Endometrial microvascular endothelial cells (primary cell): ENCODE results near the gene GPALPP1. TPM values are rescaled to one million over a fixed set of nuclear protein-coding genes. Genes with fewer than 3 reads are reported as not detected.
"Not testable (repeated sequence)": the region's sequence is repeated elsewhere in the genome, so short reads cannot be mapped to it uniquely, and the experiment has no call there.

Experiments
- in situ Hi-C: cut with HindIII; loops from 2 replicates; pipeline ENCODE4 v1.10.0; 2017; ENCODE audit warnings: low sequenced_read_pairs, low pct_unique_long_range_greater_than_20kb; ENCODE audit errors: inconsistent ontology term
- total RNA-seq: library from RNA; depleted of rRNA; stranded (reverse); fragments of >200 nt; gene quantifications from one replicate; pipeline ENCODE4 v1.2.3, GENCODE V29; 2015; ENCODE audit errors: inconsistent ontology term

The GPALPP1 gene
- total RNA-seq, 1 donor from 2014 or later = 19.8 TPM

DNA sequence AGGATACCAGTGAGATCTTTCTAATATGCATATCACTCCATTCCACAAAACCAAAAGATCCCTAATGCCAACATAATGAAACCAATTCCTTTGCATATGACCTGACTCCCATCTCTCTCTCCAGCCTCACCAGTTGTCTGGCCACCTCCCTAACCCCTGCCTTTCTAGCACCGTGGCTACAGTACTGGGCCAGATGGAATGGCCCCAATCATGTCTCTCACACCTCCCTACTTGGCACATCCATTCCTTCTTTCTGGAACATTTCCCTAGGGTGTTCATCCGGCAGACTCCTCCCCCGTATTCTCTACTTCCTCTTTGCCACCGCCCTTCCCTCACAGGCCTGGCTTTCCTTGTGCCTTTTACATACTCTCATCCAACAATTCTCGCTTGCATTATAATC, 62.0 kb downstream of the GPALPP1 start:
- in situ Hi-C loops = no loop called here

DNA sequence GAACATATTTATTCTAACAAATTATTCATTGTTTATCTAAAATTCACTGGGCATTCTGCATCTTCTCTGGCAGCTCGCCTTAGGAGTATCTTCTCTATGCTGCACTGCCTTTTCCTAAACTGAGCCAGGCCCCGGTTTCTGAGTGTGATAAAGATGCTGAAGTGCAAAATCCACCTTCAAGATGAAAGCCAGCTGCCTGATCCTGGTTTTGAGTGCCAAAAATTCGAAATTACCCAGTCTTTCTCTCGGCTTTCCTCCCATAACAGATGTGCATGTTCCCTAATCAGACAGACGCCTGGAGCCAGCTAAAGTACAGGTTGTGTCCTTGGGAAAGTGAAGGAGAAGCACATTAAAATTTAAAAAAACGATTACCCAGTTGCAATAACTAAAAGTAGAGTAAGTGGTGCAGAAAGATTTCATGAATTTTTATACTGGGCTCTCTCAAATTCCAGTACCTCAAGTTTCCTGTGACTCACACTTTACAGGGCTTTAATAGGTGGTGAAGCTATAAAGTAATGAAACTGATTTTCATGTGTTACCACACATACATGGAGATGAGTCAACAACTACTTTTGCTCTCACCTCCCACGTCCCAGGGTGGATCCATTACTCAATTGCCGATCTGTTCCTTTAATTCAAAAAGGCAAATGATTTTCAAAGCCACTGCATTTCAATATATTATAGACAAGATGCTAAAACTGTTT, 66.0 kb downstream of the GPALPP1 start:
- in situ Hi-C loops = no loop called here

DNA sequence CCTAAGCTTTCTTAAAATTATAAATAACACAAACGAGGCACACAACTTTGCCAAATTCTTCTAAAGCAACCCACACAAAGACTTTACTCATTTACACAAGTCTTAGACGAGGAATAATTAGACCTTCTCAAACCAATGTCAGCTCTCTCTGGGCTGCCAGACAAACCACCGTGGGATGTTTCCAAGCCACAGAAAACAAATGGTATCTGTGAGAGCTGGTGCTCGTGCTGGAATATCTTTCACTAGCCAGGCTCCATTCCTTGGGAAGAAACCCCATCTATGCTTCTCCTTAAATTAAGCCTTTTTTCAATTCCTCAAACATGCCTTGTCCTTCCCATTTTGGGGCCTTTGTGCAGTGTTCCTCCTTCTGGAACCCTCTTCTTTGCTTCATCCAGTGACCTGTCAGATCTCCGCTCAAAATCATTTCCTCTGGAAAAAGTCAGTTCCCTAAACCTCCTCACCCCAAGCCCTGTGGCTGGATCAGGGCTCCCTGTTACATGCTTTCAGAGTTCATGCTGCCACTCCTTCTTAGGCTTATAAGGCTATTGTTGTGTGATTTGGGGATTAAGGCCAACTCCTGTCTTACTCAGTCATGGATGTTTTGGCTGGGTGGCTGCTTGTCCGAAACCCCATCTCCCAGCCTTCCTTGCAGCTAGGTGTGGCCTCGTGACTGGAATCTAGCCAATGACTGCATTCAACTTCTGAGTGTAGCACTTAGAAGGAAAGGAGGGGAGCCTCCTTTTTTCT, 66.7 kb downstream of the GPALPP1 start:
- in situ Hi-C loops = no loop called here

DNA sequence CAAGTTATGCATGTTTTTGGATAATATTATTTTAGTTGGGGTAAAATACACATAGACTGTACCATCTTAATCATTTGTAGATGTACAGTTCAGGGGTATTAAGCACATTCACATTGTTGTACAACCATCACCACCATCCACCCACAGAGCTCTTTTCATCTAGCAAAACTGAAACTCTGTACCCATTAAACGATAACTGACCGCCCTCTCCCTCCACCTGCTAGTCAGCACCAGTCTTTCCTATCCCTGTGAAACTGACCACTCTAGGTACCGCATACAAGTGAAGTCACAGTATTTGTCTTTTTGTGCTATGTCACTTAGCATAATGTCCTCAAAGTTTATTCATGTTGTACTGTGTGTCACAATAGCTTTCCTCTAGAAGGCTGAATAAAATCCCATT, 70.7 kb downstream of the GPALPP1 start:
- in situ Hi-C loops = no loop called here

DNA sequence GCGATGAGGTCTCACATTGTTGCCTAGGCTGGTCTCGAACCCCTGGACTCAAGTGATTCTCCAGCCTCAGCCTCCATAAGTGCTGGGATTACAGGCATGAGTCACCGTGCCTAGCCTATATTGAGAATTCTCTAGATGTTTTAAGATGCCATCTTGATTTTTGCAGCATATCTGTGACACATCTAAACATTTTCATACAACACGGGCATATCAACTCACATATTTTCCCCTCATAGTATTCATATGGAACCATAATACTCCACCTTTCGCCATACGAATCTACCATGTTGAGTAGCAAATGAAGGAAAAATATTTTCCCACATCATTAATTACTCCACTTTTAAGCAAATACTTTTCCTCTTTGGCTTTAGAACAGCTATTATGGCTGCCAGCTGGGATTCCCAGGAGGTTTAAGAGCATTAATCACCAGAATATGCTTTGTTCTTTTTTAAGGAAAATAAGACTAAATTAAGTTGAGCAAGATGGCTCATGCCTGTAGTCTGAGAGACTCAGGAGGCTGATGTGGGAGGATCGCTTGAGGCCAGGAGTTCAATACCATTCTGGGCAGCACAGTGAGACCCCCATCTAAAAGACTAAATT, 74.0 kb downstream of the GPALPP1 start:
- in situ Hi-C loops = no loop called here

DNA sequence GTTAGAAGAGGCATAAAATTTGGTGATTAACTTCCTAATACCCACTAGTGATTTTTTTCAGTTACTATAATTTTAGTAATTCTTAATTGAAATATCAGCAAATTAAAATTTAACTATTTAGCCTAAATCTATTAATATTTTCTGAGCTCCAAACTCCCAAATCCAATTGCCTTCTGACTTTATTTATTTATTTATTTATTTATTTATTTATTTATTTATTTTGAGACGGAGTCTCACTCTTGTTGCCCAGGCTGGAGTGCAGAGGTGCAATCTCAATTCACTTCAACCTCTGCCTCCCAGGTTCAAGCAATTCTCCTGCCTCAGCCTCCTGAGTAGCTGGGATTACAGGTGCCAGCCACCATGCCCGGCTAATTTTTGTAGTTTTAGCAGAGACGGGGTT, 74.6 kb downstream of the GPALPP1 start:
- in situ Hi-C loops = not testable (repeated sequence)

DNA sequence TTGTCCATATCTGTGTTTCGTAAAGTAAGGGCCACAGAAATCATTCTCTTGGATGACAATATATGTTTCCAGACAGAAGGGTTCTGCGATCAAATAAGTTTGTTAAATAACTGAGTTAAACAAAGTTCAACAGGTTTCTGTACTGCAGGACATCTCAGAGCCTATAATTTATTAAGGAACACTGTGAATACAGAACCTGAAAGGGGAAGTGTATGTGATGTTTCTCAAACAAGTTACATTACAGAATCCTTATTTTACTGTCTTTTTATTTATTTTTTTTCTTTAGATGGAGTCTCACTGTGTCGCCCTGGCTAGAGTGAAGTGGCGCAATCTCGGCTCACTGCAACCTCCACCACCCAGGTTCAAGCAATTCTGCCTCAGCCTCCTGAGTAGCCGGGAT, 75.6 kb downstream of the GPALPP1 start:
- in situ Hi-C loops = no loop called here

DNA sequence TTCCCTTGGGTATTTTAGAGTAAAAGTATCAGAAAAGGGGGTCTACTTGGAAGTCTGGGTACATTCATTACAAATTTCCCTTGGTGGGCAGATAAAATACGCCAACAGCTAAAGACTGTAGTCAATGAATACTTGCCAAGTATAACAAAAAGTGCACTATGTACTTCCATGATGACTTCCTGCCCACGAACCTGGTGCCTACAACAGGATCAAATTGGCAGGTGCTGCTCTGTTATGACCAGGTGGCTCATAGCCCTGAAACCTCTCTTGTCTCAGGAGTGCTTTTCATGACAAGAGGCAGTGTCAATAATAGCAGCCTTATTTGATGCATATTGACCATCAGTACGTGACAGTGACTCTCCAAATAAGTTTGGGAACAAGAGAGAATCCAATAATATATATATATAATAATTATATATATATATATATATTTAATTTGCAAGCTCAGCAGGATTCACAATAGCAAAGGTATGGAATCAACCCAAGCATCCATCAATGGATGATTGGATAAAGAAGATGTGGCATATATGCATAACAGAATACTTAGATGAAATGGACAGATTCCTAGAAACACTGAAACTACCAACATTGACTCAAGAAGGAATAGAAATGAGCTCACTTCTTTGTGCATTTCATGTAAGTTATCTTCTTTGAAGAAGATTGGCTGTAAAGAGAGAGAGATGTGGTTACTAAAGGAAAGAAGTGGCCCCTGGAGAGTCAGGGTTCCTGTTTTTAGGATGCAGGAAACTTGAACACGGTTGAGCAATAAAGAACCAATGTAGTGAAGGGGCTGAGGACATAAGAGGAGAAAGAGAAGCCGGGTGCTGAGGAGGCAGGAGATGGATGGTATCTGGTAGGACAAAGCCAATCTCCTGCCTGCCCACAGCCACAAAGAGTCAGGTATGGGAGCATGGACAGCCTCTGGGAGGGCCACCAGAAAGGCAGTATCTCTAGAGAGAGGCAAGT, 79.0 kb downstream of the GPALPP1 start:
- in situ Hi-C loops = no loop called here

DNA sequence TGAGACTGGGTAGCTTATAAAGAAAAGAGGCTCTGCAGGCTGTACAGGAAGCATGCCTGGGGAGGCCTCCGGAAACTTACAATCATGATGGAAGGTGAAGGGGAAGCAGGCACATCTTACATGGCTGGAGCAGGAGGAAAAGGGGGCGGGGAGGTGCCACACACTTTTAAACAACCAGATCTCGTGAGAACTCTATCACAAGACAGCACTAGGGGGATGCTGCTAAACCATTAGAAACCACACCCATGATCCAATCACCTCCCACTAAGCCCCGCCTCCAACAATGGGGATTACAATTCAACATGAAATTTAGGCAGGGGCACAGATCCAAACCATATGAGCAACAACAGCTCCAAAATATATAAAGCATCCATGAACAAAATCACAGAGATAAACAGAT, 84.5 kb downstream of the GPALPP1 start:
- in situ Hi-C loops = no loop called here

DNA sequence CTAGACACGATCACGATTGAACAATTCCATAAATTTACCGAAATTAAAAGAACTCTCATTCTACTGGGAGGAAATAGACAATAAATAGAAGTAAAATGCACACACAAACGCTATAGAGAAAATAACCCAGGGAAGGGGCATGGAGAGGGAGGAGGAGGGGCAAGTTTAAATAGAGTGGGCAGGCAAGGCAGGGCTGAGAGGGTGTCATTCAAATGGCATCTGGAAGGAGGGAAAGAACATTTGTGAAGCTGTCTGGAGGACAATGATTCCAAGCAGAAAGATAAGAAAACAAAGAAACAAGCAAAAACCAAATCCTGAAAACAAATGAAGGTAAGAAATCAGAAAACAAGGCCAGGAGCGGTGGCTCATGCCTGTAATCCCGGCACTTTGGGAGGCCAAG, 85.4 kb downstream of the GPALPP1 start:
- in situ Hi-C loops = no loop called here

DNA sequence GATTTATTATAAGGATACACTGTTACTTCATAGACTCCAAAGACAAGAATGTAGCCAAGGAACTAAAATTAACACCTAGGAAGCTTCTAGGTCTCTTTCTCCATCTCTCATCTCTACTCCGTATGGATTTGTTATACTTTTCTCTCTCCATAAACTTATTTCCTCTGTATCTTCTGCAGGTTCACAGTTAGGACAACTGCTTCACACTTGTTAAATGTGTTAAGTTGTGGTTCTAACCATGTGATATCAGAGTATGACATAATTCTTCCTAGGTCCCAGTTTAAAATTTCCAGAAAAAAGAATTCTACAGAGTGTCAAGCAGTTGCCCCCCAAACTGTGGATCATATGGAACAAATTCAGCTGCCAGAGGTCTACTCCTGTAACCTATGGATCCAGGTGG, 88.7 kb downstream of the GPALPP1 start:
- in situ Hi-C loops = no loop called here

Other genes with a start within 250 kb of the GPALPP1 start
- 3.4 TPM for gene NUFIP1, start 67 bp upstream of the GPALPP1 start, total RNA-seq
- 24.8 TPM for gene GTF2F2, start 131.0 kb downstream of the GPALPP1 start, total RNA-seq
- not detected for gene KCTD4, start 211.5 kb downstream of the GPALPP1 start, total RNA-seq